GM20000 (cell line): ENCODE data around the gene ADRB1.

Source experiments
- DNase-seq: peaks from one replicate; pipeline ENCODE4 v3.0.0; 2012; ENCODE audit warnings: low spot score
- TF ChIP-seq, protein P1 (sequence below): IDR thresholded peaks from 2 replicates; pipeline ENCODE4 v1.5.1; 2012; ENCODE audit warnings: mild to moderate bottlenecking, control low read depth; ENCODE audit errors: extremely low read depth, missing control alignments

ADRB1 gene

DNA sequence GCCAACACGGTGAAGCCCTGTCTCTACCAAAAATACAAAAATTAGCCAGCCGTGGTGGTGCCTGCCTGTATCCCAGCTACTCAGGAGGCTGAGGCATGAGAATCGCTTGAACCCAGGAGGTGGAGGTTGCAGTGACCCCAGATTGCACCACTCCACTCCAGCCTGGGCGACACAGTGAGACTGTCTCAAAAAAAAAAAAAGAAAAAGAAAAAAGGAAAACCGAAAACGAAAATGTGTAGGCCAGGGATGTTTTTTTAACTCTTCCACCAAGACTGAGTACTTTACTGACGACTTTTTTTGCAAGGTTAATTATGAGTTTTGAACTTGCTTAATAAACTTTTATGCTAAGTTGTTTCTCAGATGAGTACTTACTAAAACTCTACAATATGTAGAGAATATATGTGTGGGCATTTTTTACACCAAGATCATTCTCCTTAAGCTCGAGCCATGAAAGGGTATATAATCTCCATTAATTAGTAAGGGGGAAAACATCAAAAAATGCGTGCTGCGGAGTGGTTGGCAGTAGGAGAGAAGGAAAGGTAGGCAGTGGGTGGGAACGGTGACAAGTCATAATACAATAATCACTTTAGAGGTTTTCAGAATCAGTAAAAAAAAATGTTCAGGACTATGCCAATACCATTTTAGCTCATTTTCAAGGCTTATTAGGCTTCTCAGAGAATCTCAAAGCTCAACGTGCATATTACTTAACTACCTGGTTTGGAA is 8.6 kb upstream of the ADRB1 start:
- no peak for DNase-seq
- TF ChIP-seq, protein P1, sequence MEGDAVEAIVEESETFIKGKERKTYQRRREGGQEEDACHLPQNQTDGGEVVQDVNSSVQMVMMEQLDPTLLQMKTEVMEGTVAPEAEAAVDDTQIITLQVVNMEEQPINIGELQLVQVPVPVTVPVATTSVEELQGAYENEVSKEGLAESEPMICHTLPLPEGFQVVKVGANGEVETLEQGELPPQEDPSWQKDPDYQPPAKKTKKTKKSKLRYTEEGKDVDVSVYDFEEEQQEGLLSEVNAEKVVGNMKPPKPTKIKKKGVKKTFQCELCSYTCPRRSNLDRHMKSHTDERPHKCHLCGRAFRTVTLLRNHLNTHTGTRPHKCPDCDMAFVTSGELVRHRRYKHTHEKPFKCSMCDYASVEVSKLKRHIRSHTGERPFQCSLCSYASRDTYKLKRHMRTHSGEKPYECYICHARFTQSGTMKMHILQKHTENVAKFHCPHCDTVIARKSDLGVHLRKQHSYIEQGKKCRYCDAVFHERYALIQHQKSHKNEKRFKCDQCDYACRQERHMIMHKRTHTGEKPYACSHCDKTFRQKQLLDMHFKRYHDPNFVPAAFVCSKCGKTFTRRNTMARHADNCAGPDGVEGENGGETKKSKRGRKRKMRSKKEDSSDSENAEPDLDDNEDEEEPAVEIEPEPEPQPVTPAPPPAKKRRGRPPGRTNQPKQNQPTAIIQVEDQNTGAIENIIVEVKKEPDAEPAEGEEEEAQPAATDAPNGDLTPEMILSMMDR = no peak

DNA sequence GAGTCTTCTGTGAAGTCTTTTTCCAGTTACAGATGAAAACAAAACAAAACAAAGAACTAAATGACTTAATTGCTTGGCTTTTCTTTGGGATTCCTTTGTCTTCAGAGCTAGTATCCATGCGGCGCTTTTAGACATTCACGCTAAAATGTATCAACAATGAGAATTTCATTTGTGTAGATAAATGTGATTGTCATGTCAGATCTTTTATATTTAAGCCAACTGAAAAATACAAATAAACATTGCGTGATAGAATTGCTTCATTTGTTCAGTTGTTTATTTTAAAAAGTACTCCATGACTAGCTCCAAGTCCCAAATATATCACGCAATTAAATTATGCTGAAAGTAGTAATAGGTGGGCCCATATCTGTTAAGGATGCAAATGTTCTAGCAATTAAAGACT is 7.9 kb upstream of the ADRB1 start:
- DNase-seq = no peak
- TF ChIP-seq, protein P1 = no peak

DNA sequence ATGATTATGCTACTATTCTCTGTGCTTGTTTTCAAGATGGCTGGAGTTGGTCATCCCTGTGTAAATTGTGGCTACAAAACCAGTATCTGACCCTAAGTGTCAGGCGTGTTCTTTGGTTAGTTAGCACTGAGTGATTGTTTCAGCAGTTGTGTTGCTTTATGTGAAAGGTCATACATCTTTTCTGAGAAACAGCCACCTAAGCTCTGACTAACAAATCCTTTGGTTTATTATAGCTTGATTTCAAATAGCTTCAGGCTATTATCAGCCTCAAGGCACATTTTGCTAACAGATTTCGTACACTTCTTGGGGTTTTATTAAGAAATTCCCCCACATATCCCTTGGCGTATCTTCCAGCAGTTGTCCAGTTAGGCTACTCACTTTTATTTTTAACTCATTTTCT is 4.8 kb upstream of the ADRB1 start:
- no peak for DNase-seq
- TF ChIP-seq, protein P1 = no peak

- no peak for DNase-seq
- TF ChIP-seq, protein P1 = no peak
Observed at GRCh38 chr10:114041166-114041565, 2.5 kb upstream of the ADRB1 start.

GRCh38 chr10:114042895-114043531 is 653 bp upstream of the ADRB1 start:
- TF ChIP-seq, protein P1 = no peak
- DNase-seq = peak; percentile 62

DNA sequence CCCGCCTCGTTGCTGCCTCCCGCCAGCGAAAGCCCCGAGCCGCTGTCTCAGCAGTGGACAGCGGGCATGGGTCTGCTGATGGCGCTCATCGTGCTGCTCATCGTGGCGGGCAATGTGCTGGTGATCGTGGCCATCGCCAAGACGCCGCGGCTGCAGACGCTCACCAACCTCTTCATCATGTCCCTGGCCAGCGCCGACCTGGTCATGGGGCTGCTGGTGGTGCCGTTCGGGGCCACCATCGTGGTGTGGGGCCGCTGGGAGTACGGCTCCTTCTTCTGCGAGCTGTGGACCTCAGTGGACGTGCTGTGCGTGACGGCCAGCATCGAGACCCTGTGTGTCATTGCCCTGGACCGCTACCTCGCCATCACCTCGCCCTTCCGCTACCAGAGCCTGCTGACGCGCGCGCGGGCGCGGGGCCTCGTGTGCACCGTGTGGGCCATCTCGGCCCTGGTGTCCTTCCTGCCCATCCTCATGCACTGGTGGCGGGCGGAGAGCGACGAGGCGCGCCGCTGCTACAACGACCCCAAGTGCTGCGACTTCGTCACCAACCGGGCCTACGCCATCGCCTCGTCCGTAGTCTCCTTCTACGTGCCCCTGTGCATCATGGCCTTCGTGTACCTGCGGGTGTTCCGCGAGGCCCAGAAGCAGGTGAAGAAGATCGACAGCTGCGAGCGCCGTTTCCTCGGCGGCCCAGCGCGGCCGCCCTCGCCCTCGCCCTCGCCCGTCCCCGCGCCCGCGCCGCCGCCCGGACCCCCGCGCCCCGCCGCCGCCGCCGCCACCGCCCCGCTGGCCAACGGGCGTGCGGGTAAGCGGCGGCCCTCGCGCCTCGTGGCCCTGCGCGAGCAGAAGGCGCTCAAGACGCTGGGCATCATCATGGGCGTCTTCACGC is 825 bp downstream of the ADRB1 start:
- peak; percentile 52 for DNase-seq
- TF ChIP-seq, protein P1 = no peak
